Neural progenitor cell (in vitro differentiated cells): ENCODE results near the gene GALNT8.

Experiments used
- CTCF ChIP-seq: fragments of 200-600 bp; sonication (generic); IDR thresholded peaks from 2 replicates; pipeline ENCODE4 v1.5.1; 2017; ENCODE audit warnings: antibody characterized with exemption, mild to moderate bottlenecking
- EZH2 ChIP-seq: fragments of 200-600 bp; sonication (generic); IDR thresholded peaks from 2 replicates; pipeline ENCODE4 v1.6.1; 2017; ENCODE audit warnings: antibody characterized with exemption, mild to moderate bottlenecking, moderate library complexity
- EZH2phosphoT487 ChIP-seq: fragments of 200-600 bp; sonication (generic); IDR thresholded peaks from 2 replicates; pipeline ENCODE4 v1.6.1; 2017; ENCODE audit warnings: antibody characterized with exemption

- no peak for TF ChIP-seq CTCF
- no peak for TF ChIP-seq EZH2phosphoT487
- no peak for TF ChIP-seq EZH2
Observed at GRCh38 chr12:4780641-4781611, 60.7 kb downstream of the GALNT8 start.
